H9 (cell line): ENCODE measurements around the gene TFR2. TPM values are rescaled to one million over a fixed set of nuclear protein-coding genes. Genes with fewer than 3 reads are reported as not detected.

Source experiments
- DNase-seq: peaks from one replicate; pipeline ENCODE4 v3.0.0-alpha.2; 2017
- H2AFZ ChIP-seq: one replicate; pipeline ENCODE4 v1.6.1; 2013; ENCODE audit warnings: mild to moderate bottlenecking, low read length, control low read depth, moderate library complexity
- H2AK5ac ChIP-seq: 2 replicates; pipeline ENCODE4 v1.6.1; 2013; ENCODE audit warnings: low read length, control low read depth, mixed read lengths; ENCODE audit not compliant: insufficient read length
- H2BK120ac ChIP-seq: one replicate; pipeline ENCODE4 v1.6.1; 2013; ENCODE audit warnings: low read depth, mild to moderate bottlenecking, low read length, control low read depth, inconsistent platforms; ENCODE audit not compliant: poor library complexity, severe bottlenecking
- H2BK12ac ChIP-seq: 2 replicates; pipeline ENCODE4 v1.6.1; 2013; ENCODE audit warnings: low read length, control low read depth, mixed read lengths, low read depth; ENCODE audit not compliant: insufficient read length
- H2BK15ac ChIP-seq: 2 replicates; pipeline ENCODE4 v1.6.1; 2013; ENCODE audit warnings: low read depth, low read length, control low read depth
- H2BK20ac ChIP-seq: one replicate; pipeline ENCODE4 v1.6.1; 2013; ENCODE audit warnings: low read depth, mild to moderate bottlenecking, low read length, control low read depth, inconsistent platforms; ENCODE audit not compliant: poor library complexity, severe bottlenecking
- H2BK5ac ChIP-seq: 2 replicates; pipeline ENCODE4 v1.6.1; 2013; ENCODE audit warnings: low read length, control low read depth, mixed read lengths; ENCODE audit not compliant: insufficient read length
- H3K14ac ChIP-seq: 2 replicates; pipeline ENCODE4 v1.6.1; 2013; ENCODE audit warnings: low read length, control low read depth; ENCODE audit not compliant: insufficient read depth
- H3K18ac ChIP-seq: 2 replicates; pipeline ENCODE4 v1.6.1; 2013; ENCODE audit warnings: low read depth, mild to moderate bottlenecking, mixed read lengths, low read length, control low read depth; ENCODE audit not compliant: insufficient read length
- H3K23ac ChIP-seq: 2 replicates; pipeline ENCODE4 v1.6.1; 2013; ENCODE audit warnings: low read length, control low read depth, mixed read lengths, low read depth; ENCODE audit not compliant: insufficient read length
- H3K23me2 ChIP-seq: 2 replicates; pipeline ENCODE4 v1.6.1; 2013; ENCODE audit warnings: low read depth, mild to moderate bottlenecking, mixed read lengths, low read length, control low read depth; ENCODE audit not compliant: insufficient read length, poor library complexity, severe bottlenecking
- H3K27ac ChIP-seq: 2 replicates; pipeline ENCODE4 v1.5.1; 2013; ENCODE audit warnings: low read length, control low read depth, mixed read lengths, low read depth; ENCODE audit not compliant: insufficient read length
- H3K27me3 ChIP-seq: 2 replicates; pipeline ENCODE4 v1.6.1; 2013; ENCODE audit warnings: low read length, control low read depth, inconsistent platforms; ENCODE audit not compliant: insufficient read depth
- H3K4ac ChIP-seq: 2 replicates; pipeline ENCODE4 v1.6.1; 2013; ENCODE audit warnings: low read depth, mild to moderate bottlenecking, control low read depth, inconsistent platforms, low read length, moderate library complexity
- H3K4me1 ChIP-seq: 2 replicates; pipeline ENCODE4 v1.6.1; 2013; ENCODE audit warnings: low read length, control low read depth, inconsistent platforms; ENCODE audit not compliant: insufficient read depth
- H3K4me2 ChIP-seq: 2 replicates; pipeline ENCODE4 v1.6.1; 2013; ENCODE audit warnings: low read length, control low read depth, mixed read lengths; ENCODE audit not compliant: insufficient read length, insufficient read depth
- H3K56ac ChIP-seq: 2 replicates; pipeline ENCODE4 v1.6.1; 2013; ENCODE audit warnings: low read depth, mild to moderate bottlenecking, mixed read lengths, low read length, control low read depth; ENCODE audit not compliant: insufficient read length
- H3K79me1 ChIP-seq: 2 replicates; pipeline ENCODE4 v1.6.1; 2013; ENCODE audit warnings: low read depth, mild to moderate bottlenecking, moderate library complexity, low read length, control low read depth, inconsistent platforms; ENCODE audit not compliant: insufficient read depth, poor library complexity, severe bottlenecking
- H3K79me2 ChIP-seq: 2 replicates; pipeline ENCODE4 v1.6.1; 2013; ENCODE audit warnings: low read length, control low read depth, inconsistent platforms; ENCODE audit not compliant: insufficient read depth
- H3K9ac ChIP-seq: 2 replicates; pipeline ENCODE4 v1.6.1; 2013; ENCODE audit warnings: low read length, control low read depth, mixed read lengths; ENCODE audit not compliant: insufficient read length; ENCODE audit errors: extremely low read depth
- H3K9me3 ChIP-seq: one replicate; pipeline ENCODE4 v1.6.1; 2013; ENCODE audit warnings: low read depth, low read length, inconsistent platforms; ENCODE audit not compliant: control insufficient read depth
- H3T11ph ChIP-seq: one replicate; pipeline ENCODE4 v1.6.1; 2013; ENCODE audit warnings: mild to moderate bottlenecking, low read length, control low read depth, inconsistent platforms
- H4K20me1 ChIP-seq: one replicate; pipeline ENCODE4 v1.6.1; 2013; ENCODE audit not compliant: control insufficient read depth, insufficient read length, insufficient read depth
- H4K5ac ChIP-seq: 2 replicates; pipeline ENCODE4 v1.6.1; 2013; ENCODE audit warnings: low read depth, mild to moderate bottlenecking, mixed read lengths, low read length, control low read depth; ENCODE audit not compliant: insufficient read length
- H4K8ac ChIP-seq: replicated peaks from 2 replicates; pipeline ENCODE4 v1.6.1; 2013; ENCODE audit warnings: low read length, control low read depth, mixed read lengths, low read depth; ENCODE audit not compliant: insufficient read length
- H4K91ac ChIP-seq: 2 replicates; pipeline ENCODE4 v1.6.1; 2013; ENCODE audit warnings: low read depth, mild to moderate bottlenecking, moderate library complexity, mixed read lengths, low read length, control low read depth; ENCODE audit not compliant: insufficient read length
- H3K27ac Mint-ChIP-seq, 3 experiments: 2 replicates in 2 of 3; 3 replicates in 1 of 3; pipeline ENCODE4 v1.8.0; 2020 to 2021; ENCODE audit warnings: mixed read lengths in 3 of 3, mild to moderate bottlenecking in 1 of 3, moderate library complexity in 1 of 3
- H3K27me3 Mint-ChIP-seq: 2 replicates; pipeline ENCODE4 v1.8.0; 2021; ENCODE audit warnings: low read depth, mild to moderate bottlenecking, moderate library complexity, mixed read lengths
- H3K36me3 Mint-ChIP-seq, 3 experiments: 2 replicates in 2 of 3; 3 replicates in 1 of 3; pipeline ENCODE4 v1.8.0; 2020 to 2021; ENCODE audit warnings: low read depth in 3 of 3, mixed read lengths in 3 of 3; ENCODE audit not compliant: insufficient read depth in 1 of 3
- H3K4me1 Mint-ChIP-seq, 2 experiments: 2 replicates each; pipeline ENCODE4 v1.8.0; 2020; ENCODE audit warnings: mixed read lengths in 2 of 2
- H3K4me3 Mint-ChIP-seq, 2 experiments: 2 replicates in 1 of 2; 3 replicates in 1 of 2; pipeline ENCODE4 v1.8.0; 2020 to 2021; ENCODE audit warnings: mild to moderate bottlenecking in 2 of 2, mixed read lengths in 2 of 2, moderate library complexity in 1 of 2
- H3K9me3 Mint-ChIP-seq, 2 experiments: 2 replicates in 1 of 2; 3 replicates in 1 of 2; pipeline ENCODE4 v1.8.0; 2020; ENCODE audit warnings: mild to moderate bottlenecking in 2 of 2, mixed read lengths in 2 of 2, moderate library complexity in 1 of 2
- WGBS: extraction: QIAGEN DNeasy Blood & Tissue Kit; methylation state at CpG from one replicate; pipeline ENCODE4 v1.1.7; 2013; ENCODE audit warnings: missing lambda C conversion rate, low lambda C conversion rate, mixed read lengths; ENCODE audit not compliant: insufficient read length; ENCODE audit errors: extremely low coverage; 5-methylcytosine and 5-hydroxymethylcytosine counted together
- total RNA-seq: library from RNA; stranded (reverse); gene quantifications from 2 replicates; pipeline ENCODE4 v1.2.1, GENCODE V29; 2021
- TF ChIP-seq, protein P1 (sequence below): fragments of 200-600 bp; sonication (generic); conservative IDR thresholded peaks from 3 replicates; pipeline ENCODE4 v1.8.0; 2021; ENCODE audit warnings: antibody characterized with exemption, mild to moderate bottlenecking

Gene TFR2
- total RNA-seq, 1 experiment from 2014 or later = 2.3 TPM

GRCh38 chr7:100606313-100606712 is 35.0 kb downstream of the TFR2 start:
- DNase-seq = no peak
- no peaks in the 10 kb centered on the region for H3K9me3 Mint-ChIP-seq
- Histone ChIP-seq H2BK120ac (no peak overlapping the region), H2BK15ac (no peak overlapping the region), H3K4ac (no peak overlapping the region), H3K4me1 (peaks cover 2% of the 10 kb centered on the region; the same call in 1 of the 2 replicates), H2BK20ac (no peak overlapping the region), H2AK5ac (no peak overlapping the region), H2AFZ (no peak overlapping the region), H3K18ac (no peak overlapping the region), H4K20me1 (no peaks in the 10 kb centered on the region), H2BK12ac (no peak overlapping the region), H3K4me2 (peak overlapping the region; percentile 93), H3K9ac (no peak overlapping the region), H3K14ac (no peak overlapping the region), H3K79me2 (no peaks in the 10 kb centered on the region), H3K23me2 (peaks cover 35% of the 10 kb centered on the region), H4K8ac (no peak overlapping the region), H3K9me3 (no peaks in the 10 kb centered on the region), H3K79me1 (no peaks in the 10 kb centered on the region), H4K5ac (no peak overlapping the region), H2BK5ac (no peak overlapping the region), H3K27ac (no peak overlapping the region), H3K27me3 (no peaks in the 10 kb centered on the region), H3T11ph (no peak overlapping the region), H3K23ac (no peak overlapping the region), H3K56ac (no peak overlapping the region), H4K91ac (no peak overlapping the region)
- H3K27me3 Mint-ChIP-seq = peaks cover 25% of the 10 kb centered on the region
- peak overlapping the region; percentile 70 to 89; a peak in 4 of 5 replicates for H3K4me3 Mint-ChIP-seq
- H3K36me3 Mint-ChIP-seq = peaks cover 0 to 19% (median 13%) of the 10 kb centered on the region in 3 experiments; a peak in 5 of 7 replicates
- peaks cover 27 to 46% of the 10 kb centered on the region in 2 experiments for H3K4me1 Mint-ChIP-seq
- TF ChIP-seq, protein P1, sequence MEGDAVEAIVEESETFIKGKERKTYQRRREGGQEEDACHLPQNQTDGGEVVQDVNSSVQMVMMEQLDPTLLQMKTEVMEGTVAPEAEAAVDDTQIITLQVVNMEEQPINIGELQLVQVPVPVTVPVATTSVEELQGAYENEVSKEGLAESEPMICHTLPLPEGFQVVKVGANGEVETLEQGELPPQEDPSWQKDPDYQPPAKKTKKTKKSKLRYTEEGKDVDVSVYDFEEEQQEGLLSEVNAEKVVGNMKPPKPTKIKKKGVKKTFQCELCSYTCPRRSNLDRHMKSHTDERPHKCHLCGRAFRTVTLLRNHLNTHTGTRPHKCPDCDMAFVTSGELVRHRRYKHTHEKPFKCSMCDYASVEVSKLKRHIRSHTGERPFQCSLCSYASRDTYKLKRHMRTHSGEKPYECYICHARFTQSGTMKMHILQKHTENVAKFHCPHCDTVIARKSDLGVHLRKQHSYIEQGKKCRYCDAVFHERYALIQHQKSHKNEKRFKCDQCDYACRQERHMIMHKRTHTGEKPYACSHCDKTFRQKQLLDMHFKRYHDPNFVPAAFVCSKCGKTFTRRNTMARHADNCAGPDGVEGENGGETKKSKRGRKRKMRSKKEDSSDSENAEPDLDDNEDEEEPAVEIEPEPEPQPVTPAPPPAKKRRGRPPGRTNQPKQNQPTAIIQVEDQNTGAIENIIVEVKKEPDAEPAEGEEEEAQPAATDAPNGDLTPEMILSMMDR = no peak
- no peak overlapping the region for H3K27ac Mint-ChIP-seq
- WGBS = no CpG with 5 or more reads among the region's 12 CpGs
